BE2C (cell line): ENCODE data around the gene PFDN2.
"Not testable (repeated sequence)": the region's sequence is repeated elsewhere in the genome, so short reads cannot be mapped to it uniquely, and the experiment has no call there.

Experiments
- DNase-seq: peaks from one replicate; pipeline ENCODE4 v3.0.0-alpha.2; 2020
- H3K27me3 ChIP-seq: fragments of 250-450 bp; sonication (Bioruptor Pico); 2 replicates; pipeline ENCODE4 v1.5.1; 2020; ENCODE audit warnings: mild to moderate bottlenecking
- H3K36me3 ChIP-seq: fragments of 250-450 bp; sonication (Bioruptor Pico); 2 replicates; pipeline ENCODE4 v1.5.1; 2020; ENCODE audit warnings: mild to moderate bottlenecking
- H3K4me1 ChIP-seq: fragments of 250-450 bp; sonication (Bioruptor Pico); 2 replicates; pipeline ENCODE4 v1.5.1; 2020
- H3K4me3 ChIP-seq: 2 replicates; pipeline ENCODE4 v1.5.1; 2011; ENCODE audit warnings: low read depth, low read length
- H3K9me3 ChIP-seq: fragments of 250-450 bp; sonication (Bioruptor Pico); 2 replicates; pipeline ENCODE4 v1.5.1; 2020
- CTCF ChIP-seq: IDR thresholded peaks from 2 replicates; pipeline ENCODE4 v1.5.1; 2012; ENCODE audit warnings: mild to moderate bottlenecking, low read depth, low read length

PFDN2 gene

GRCh38 chr1:161069731-161070270 lies 48.0 kb downstream of the PFDN2 start, which contains the start of gene ARHGAP30:
TSS of gene ARHGAP30 (minus strand) at chr1:161069891. CDS start at chr1:161069624, 267 bp downstream.
- DNase-seq = no peak
- Histone ChIP-seq H3K4me3 (no peak within 1 kb of the TSS), H3K4me1 (no peaks in the 10 kb centered on the region), H3K36me3 (no peaks in the 10 kb centered on the region), H3K9me3 (no peaks in the 10 kb centered on the region), H3K27me3 (no peaks in the 10 kb centered on the region; the same call in 1 of the 2 replicates)
- TF ChIP-seq CTCF = no peak

GRCh38 chr1:161069241-161069640 lies 48.6 kb downstream of the PFDN2 start:
- H3K9me3 ChIP-seq = no peaks in the 10 kb centered on the region
- no peaks in the 10 kb centered on the region for H3K4me1 ChIP-seq
- TF ChIP-seq CTCF = no peak
- no peaks in the 10 kb centered on the region for H3K36me3 ChIP-seq
- no peak overlapping the region for H3K4me3 ChIP-seq
- peaks cover 3% of the 10 kb centered on the region for H3K27me3 ChIP-seq
- DNase-seq = no peak

- no peaks in the 10 kb centered on the region for H3K4me1 ChIP-seq
- no peaks in the 10 kb centered on the region for H3K9me3 ChIP-seq
- no peak overlapping the region for H3K4me3 ChIP-seq
- no peak for TF ChIP-seq CTCF
- H3K27me3 ChIP-seq = peaks cover 7% of the 10 kb centered on the region
- no peak for DNase-seq
- no peaks in the 10 kb centered on the region for H3K36me3 ChIP-seq
Measured at GRCh38 chr1:161068306-161069234, 49.3 kb downstream of the PFDN2 start.

- H3K4me3 ChIP-seq = no peak overlapping the region
- no peaks in the 10 kb centered on the region for H3K4me1 ChIP-seq
- no peaks in the 10 kb centered on the region for H3K36me3 ChIP-seq
- DNase-seq = no peak
- H3K9me3 ChIP-seq = no peaks in the 10 kb centered on the region
- no peak for TF ChIP-seq CTCF
- H3K27me3 ChIP-seq = peaks cover 14% of the 10 kb centered on the region
Measured at GRCh38 chr1:161066694-161067093, 51.1 kb downstream of the PFDN2 start.

GRCh38 chr1:161065681-161066080 lies 52.2 kb downstream of the PFDN2 start:
- H3K27me3 ChIP-seq = peaks cover 14% of the 10 kb centered on the region
- not testable (repeated sequence) for DNase-seq, H3K36me3 ChIP-seq, H3K9me3 ChIP-seq, H3K4me1 ChIP-seq, H3K4me3 ChIP-seq

GRCh38 chr1:161063936-161064335 lies 53.9 kb downstream of the PFDN2 start:
- DNase-seq, H3K9me3 ChIP-seq, H3K4me1 ChIP-seq, H3K4me3 ChIP-seq, H3K36me3 ChIP-seq: not testable (repeated sequence)
- H3K27me3 ChIP-seq = peaks cover 14% of the 10 kb centered on the region

- no peaks in the 10 kb centered on the region for H3K9me3 ChIP-seq
- H3K27me3 ChIP-seq = peaks cover 17% of the 10 kb centered on the region
Measured at GRCh38 chr1:161061419-161061818, 56.4 kb downstream of the PFDN2 start.

More at GRCh38 chr1:161061419-161061818, 56.4 kb downstream of the PFDN2 start:
- no peak for DNase-seq
- no peaks in the 10 kb centered on the region for H3K4me1 ChIP-seq
- TF ChIP-seq CTCF = no peak
- H3K4me3 ChIP-seq = no peak overlapping the region
- H3K36me3 ChIP-seq = no peaks in the 10 kb centered on the region
